ENCODE data around the gene PLAAT5. TPM values are rescaled to one million over a fixed set of nuclear protein-coding genes. Genes with fewer than 3 reads are reported as not detected.
"Not testable (repeated sequence)": the region's sequence is repeated elsewhere in the genome, so short reads cannot be mapped to it uniquely, and the experiment has no call there.

The PLAAT5 gene
- total RNA-seq (under 1 TPM; 0.18 to 0.58 TPM), polyA plus RNA-seq (under 1 TPM; 0.34 to 0.64 (median 0.36) TPM), total RNA-seq (0 to 0.43 (median 0.09) reads per million in 6 experiments)

- peak in 4 of 10 donors; percentile 2 to 21 (median 18) for DNase-seq
- H3K36me3 Mint-ChIP-seq, result peaks cover 0 to 3% (median 1%) of the 10 kb centered on the region in 3 donors
- peak within 1 kb of the TSS in 6 of 10 donors; percentile 47 to 88 (median 60) for H3K27ac Mint-ChIP-seq
- H3K9me3 Mint-ChIP-seq, result peaks cover 0 to 9% (median under 1%) of the 10 kb centered on the region in 9 donors
- peak; percentile 68 to 80 for ATAC-seq
- POLR2A ChIA-PET, result interaction anchor here (0.8 to 2.2 kb wide), 4 partner anchors 39 to 61 kb away, joined by 3 to 7 read pairs (median 5); partner anchors contain the start of gene PLAAT4
- H3K4me3 Mint-ChIP-seq, result peak within 1 kb of the TSS; percentile 69 to 90 (median 86)
- H3K27me3 Mint-ChIP-seq, result peaks cover 7 to 33% (median 16%) of the 10 kb centered on the region in 5 donors
- peaks cover 4 to 18% (median 13%) of the 10 kb centered on the region in 4 donors for H3K4me1 Mint-ChIP-seq
Measured at GRCh38 chr11:63490551-63491239, at the start of gene PLAAT5. PLAAT5 (minus strand) TSS chr11:63491167; CDS start chr11:63491034, 133 bp downstream.

GRCh38 chr11:63537293-63538101 lies 46.5 kb upstream of the PLAAT5 start:
- H3K27ac Mint-ChIP-seq, result peak overlapping the region; percentile 91 to 99 (median 98)
- H3K27me3 Mint-ChIP-seq, result no peaks in the 10 kb centered on the region
- DNase-seq, result peak in 3 of 10 donors; percentile 25 to 63 (median 26)
- peak overlapping the region; percentile 89 to 99 (median 94) for H3K4me3 Mint-ChIP-seq
- no peaks in the 10 kb centered on the region for H3K9me3 Mint-ChIP-seq
- peak; percentile 38 to 54 for ATAC-seq
- POLR2A ChIA-PET, result interaction anchor here (0.6 to 9.9 kb wide), 14 partner anchors 8 to 657 kb away, joined by 3 to 226 read pairs (median 6); partner anchors contain the start of genes ATL3, PLAAT3, PLAAT5 and RTN3
- H3K4me1 Mint-ChIP-seq, result peaks cover 39 to 94% (median 88%) of the 10 kb centered on the region in 4 donors
- H3K36me3 Mint-ChIP-seq, result peaks cover 1 to 24% (median 3%) of the 10 kb centered on the region in 3 donors

GRCh38 chr11:63536669-63537292 lies 45.8 kb upstream of the PLAAT5 start, which contains the start of gene PLAAT4:
PLAAT4 (plus strand) TSS chr11:63536808; CDS start chr11:63536869, 61 bp downstream.
- peak in 7 of 10 donors; percentile 28 to 64 (median 51) for DNase-seq
- H3K27me3 Mint-ChIP-seq, result no peaks in the 10 kb centered on the region
- peak within 1 kb of the TSS; percentile 91 to 99 (median 98) for H3K27ac Mint-ChIP-seq
- H3K4me1 Mint-ChIP-seq, result peaks cover 42 to 94% (median 90%) of the 10 kb centered on the region in 4 donors
- H3K4me3 Mint-ChIP-seq, result peak within 1 kb of the TSS; percentile 89 to 99 (median 94)
- ATAC-seq, result peak; percentile 66 to 74
- peaks cover 0 to 20% (median 0%) of the 10 kb centered on the region in 3 donors for H3K36me3 Mint-ChIP-seq
- POLR2A ChIA-PET, result interaction anchor here (1.0 to 9.9 kb wide), 13 partner anchors 8 to 656 kb away, joined by 3 to 226 read pairs (median 7); partner anchors contain the start of genes PLAAT3, PLAAT5, RTN3 and SLC3A2
- no peaks in the 10 kb centered on the region for H3K9me3 Mint-ChIP-seq

- Mint-ChIP-seq H3K27ac (peak overlapping the region; percentile 91 to 99 (median 98)), H3K4me1 (peaks cover 45 to 95% (median 91%) of the 10 kb centered on the region in 4 donors), H3K4me3 (peak overlapping the region; percentile 89 to 99 (median 94)), H3K36me3 (peaks cover 0 to 19% (median 0%) of the 10 kb centered on the region in 3 donors), H3K9me3 (no peaks in the 10 kb centered on the region), H3K27me3 (no peaks in the 10 kb centered on the region)
- DNase-seq (peak in 1 of 10 donors; percentile 44), ATAC-seq (no peak)
- POLR2A ChIA-PET, result interaction anchor here (1.3 to 9.9 kb wide), 6 partner anchors 11 to 44 kb away, joined by 3 to 226 read pairs (median 16); partner anchors contain the start of gene PLAAT5
Measured at GRCh38 chr11:63535734-63536133, 44.8 kb upstream of the PLAAT5 start.

- Mint-ChIP-seq H3K36me3 (peaks cover 0 to 12% (median 0%) of the 10 kb centered on the region in 3 donors), H3K4me3 (peak overlapping the region; percentile 57 to 97 (median 94)), H3K27me3 (no peaks in the 10 kb centered on the region), H3K9me3 (no peaks in the 10 kb centered on the region), H3K27ac (peak overlapping the region; percentile 91 to 99 (median 98)), H3K4me1 (peaks cover 46 to 93% (median 87%) of the 10 kb centered on the region in 4 donors)
- POLR2A ChIA-PET, result interaction anchor here (2.1 to 9.9 kb wide), 3 partner anchors 17 to 44 kb away, joined by 5 to 226 read pairs (median 32); partner anchors contain the start of gene PLAAT5
- ATAC-seq (peak in 1 of 2 donors; percentile 10), DNase-seq (peak in 1 of 10 donors; percentile 22)
Measured at GRCh38 chr11:63534895-63535461, 44.0 kb upstream of the PLAAT5 start.

GRCh38 chr11:63534076-63534475 lies 43.1 kb upstream of the PLAAT5 start:
- DNase-seq (no peak), ATAC-seq (no peak)
- Mint-ChIP-seq H3K27me3 (no peaks in the 10 kb centered on the region), H3K4me3 (peak overlapping the region in 8 of 10 donors; percentile 2 to 95 (median 45)), H3K4me1 (peaks cover 48 to 93% (median 88%) of the 10 kb centered on the region in 4 donors), H3K27ac (peak overlapping the region; percentile 73 to 94 (median 88)), H3K36me3 (peaks cover 0 to 4% (median 0%) of the 10 kb centered on the region in 3 donors), H3K9me3 (no peaks in the 10 kb centered on the region)
- POLR2A ChIA-PET, result interaction anchor here (9.9 kb wide), 1 partner anchor 18 kb away, joined by 226 read pairs; no protein-coding TSS in a partner anchor

GRCh38 chr11:63532799-63533475 lies 42.0 kb upstream of the PLAAT5 start:
- POLR2A ChIA-PET, result interaction anchor here (1.5 to 9.9 kb wide), 4 partner anchors 12 to 28 kb away, joined by 3 to 226 read pairs (median 6); no protein-coding TSS in a partner anchor
- peak overlapping the region in 7 of 10 donors; percentile 28 to 95 (median 45) for H3K4me3 Mint-ChIP-seq
- H3K4me1 Mint-ChIP-seq, result peaks cover 41 to 87% (median 82%) of the 10 kb centered on the region in 4 donors
- no peaks in the 10 kb centered on the region for H3K9me3 Mint-ChIP-seq
- DNase-seq, result no peak
- H3K36me3 Mint-ChIP-seq, result peaks cover 0 to 2% (median 0%) of the 10 kb centered on the region in 3 donors
- no peak for ATAC-seq
- no peaks in the 10 kb centered on the region for H3K27me3 Mint-ChIP-seq
- H3K27ac Mint-ChIP-seq, result peak overlapping the region; percentile 61 to 95 (median 88)

- H3K36me3 Mint-ChIP-seq, result no peaks in the 10 kb centered on the region
- no peaks in the 10 kb centered on the region for H3K9me3 Mint-ChIP-seq
- peak overlapping the region; percentile 2 to 82 (median 68) for H3K4me3 Mint-ChIP-seq
- DNase-seq (no peak), ATAC-seq (peak in 1 of 2 donors; percentile 18)
- peaks cover 35 to 85% (median 80%) of the 10 kb centered on the region in 4 donors for H3K4me1 Mint-ChIP-seq
- POLR2A ChIA-PET, result interaction anchor here (0.6 to 9.9 kb wide), 8 partner anchors 9 to 149 kb away, joined by 3 to 226 read pairs (median 4); partner anchors contain the start of genes ATL3 and RTN3
- H3K27me3 Mint-ChIP-seq, result no peaks in the 10 kb centered on the region
- peak overlapping the region; percentile 83 to 95 (median 92) for H3K27ac Mint-ChIP-seq
Measured at GRCh38 chr11:63532117-63532516, 41.1 kb upstream of the PLAAT5 start.

- Mint-ChIP-seq H3K4me1 (peaks cover 34 to 77% (median 74%) of the 10 kb centered on the region in 4 donors), H3K4me3 (peak overlapping the region; percentile 54 to 82 (median 78)), H3K27ac (peak overlapping the region; percentile 83 to 95 (median 92))
- peak; percentile 94 to 98 for ATAC-seq
- H3K36me3 Mint-ChIP-seq, H3K9me3 Mint-ChIP-seq, H3K27me3 Mint-ChIP-seq: not testable (repeated sequence)
- POLR2A ChIA-PET, result interaction anchor here (1.2 to 9.9 kb wide), 4 partner anchors 10 to 150 kb away, joined by 3 to 226 read pairs (median 4); partner anchors contain the start of genes ATL3 and RTN3
- peak in 9 of 10 donors; percentile 47 to 86 (median 72) for DNase-seq
Measured at GRCh38 chr11:63531074-63531792, 40.3 kb upstream of the PLAAT5 start.

- no peaks in the 10 kb centered on the region for H3K9me3 Mint-ChIP-seq
- H3K4me1 Mint-ChIP-seq, result peaks cover 33 to 65% (median 62%) of the 10 kb centered on the region in 4 donors
- H3K36me3 Mint-ChIP-seq, result no peaks in the 10 kb centered on the region
- ATAC-seq (no peak), DNase-seq (no peak)
- peak overlapping the region in 5 of 10 donors; percentile 22 to 57 (median 36) for H3K4me3 Mint-ChIP-seq
- no peaks in the 10 kb centered on the region for H3K27me3 Mint-ChIP-seq
- POLR2A ChIA-PET, result interaction anchor here (0.6 to 2.1 kb wide), 5 partner anchors 21 to 40 kb away, joined by 3 to 13 read pairs (median 6); no protein-coding TSS in a partner anchor
- H3K27ac Mint-ChIP-seq, result peak overlapping the region; percentile 65 to 91 (median 84)
Measured at GRCh38 chr11:63530021-63530420, 39.1 kb upstream of the PLAAT5 start.
